ENCODE measurements around the gene FOXM1. TPM values are rescaled to one million over a fixed set of nuclear protein-coding genes. Genes with fewer than 3 reads are reported as not detected.
A peak's percentile ranks its signal among the peaks of the same experiment; 100 is the strongest.

The FOXM1 gene
- total RNA-seq, 1 experiment from 2014 or later: 200 TPM

GRCh38 chr12:2826036-2826435 is 50.9 kb downstream of the FOXM1 start:
- BruUV-seq (replicated peaks): no TSS peak
- H3K36me3 ChIP-seq (ENCODE audit: insufficient read depth, low read length, poor library complexity, severe bottlenecking): peaks cover 23% of the 10 kb centered on the region
- H3K4me1 ChIP-seq (ENCODE audit: insufficient read depth, low read length, poor library complexity, severe bottlenecking): no peaks in the 10 kb centered on the region
- TF ChIP-seq CTCF (conservative IDR thresholded peaks at IDR 0.05; ENCODE audit: low read depth, low read length): no peak
- no peak for TF ChIP-seq EZH2 (IDR thresholded peaks at IDR 0.05; ENCODE audit: borderline replicate concordance, low read depth, low read length, poor library complexity, severe bottlenecking)
- DNase-seq (ENCODE audit: low spot score): no peak
- no peaks in the 10 kb centered on the region for H3K9me3 ChIP-seq (ENCODE audit: low read depth, low read length, poor library complexity, severe bottlenecking)
- H3K27me3 ChIP-seq (replicated peaks; ENCODE audit: insufficient read depth, low read depth, low read length, poor library complexity): no peaks in the 10 kb centered on the region
- CTCF ChIA-PET: no interaction called here
- no peak overlapping the region for H3K4me3 ChIP-seq (ENCODE audit: low read depth, low read length, poor library complexity, severe bottlenecking)
- POLR2A ChIA-PET (ENCODE audit: low non-redundant PET): no interaction called here
- intact Hi-C loops (cut with micrococcal nuclease; ENCODE audit: unreplicated experiment): no loop called here
- H3K27ac ChIP-seq (ENCODE audit: low read depth, low read length, poor library complexity, severe bottlenecking): no peak overlapping the region

GRCh38 chr12:2825132-2825531 is 51.8 kb downstream of the FOXM1 start:
- H3K36me3 ChIP-seq (ENCODE audit: insufficient read depth, low read length, poor library complexity, severe bottlenecking): peaks cover 25% of the 10 kb centered on the region
- no peak overlapping the region for H3K27ac ChIP-seq (ENCODE audit: low read depth, low read length, poor library complexity, severe bottlenecking)
- H3K27me3 ChIP-seq (replicated peaks; ENCODE audit: insufficient read depth, low read depth, low read length, poor library complexity): no peaks in the 10 kb centered on the region
- DNase-seq (ENCODE audit: low spot score): no peak
- TF ChIP-seq EZH2 (IDR thresholded peaks at IDR 0.05; ENCODE audit: borderline replicate concordance, low read depth, low read length, poor library complexity, severe bottlenecking) (no peak), CTCF (conservative IDR thresholded peaks at IDR 0.05; ENCODE audit: low read depth, low read length) (no peak)
- ChIA-PET CTCF (interaction anchor here (0.5 kb wide), 1 partner anchor 60 kb away, joined by 9 read pairs; no protein-coding TSS in a partner anchor), POLR2A (ENCODE audit: low non-redundant PET) (no interaction called here)
- BruUV-seq (replicated peaks): TSS peak; percentile 14
- no peaks in the 10 kb centered on the region for H3K4me1 ChIP-seq (ENCODE audit: insufficient read depth, low read length, poor library complexity, severe bottlenecking)
- intact Hi-C loops (cut with micrococcal nuclease; ENCODE audit: unreplicated experiment): no loop called here
- H3K9me3 ChIP-seq (ENCODE audit: low read depth, low read length, poor library complexity, severe bottlenecking): no peaks in the 10 kb centered on the region
- no peak overlapping the region for H3K4me3 ChIP-seq (ENCODE audit: low read depth, low read length, poor library complexity, severe bottlenecking)

- DNase-seq (ENCODE audit: low spot score): no peak
- BruUV-seq (replicated peaks): no TSS peak
- Histone ChIP-seq H3K36me3 (ENCODE audit: insufficient read depth, low read length, poor library complexity, severe bottlenecking) (peaks cover 25% of the 10 kb centered on the region), H3K9me3 (ENCODE audit: low read depth, low read length, poor library complexity, severe bottlenecking) (no peaks in the 10 kb centered on the region), H3K27ac (ENCODE audit: low read depth, low read length, poor library complexity, severe bottlenecking) (no peak overlapping the region), H3K4me3 (ENCODE audit: low read depth, low read length, poor library complexity, severe bottlenecking) (no peak overlapping the region), H3K4me1 (ENCODE audit: insufficient read depth, low read length, poor library complexity, severe bottlenecking) (no peaks in the 10 kb centered on the region), H3K27me3 (replicated peaks; ENCODE audit: insufficient read depth, low read depth, low read length, poor library complexity) (no peaks in the 10 kb centered on the region)
- TF ChIP-seq CTCF (conservative IDR thresholded peaks at IDR 0.05; ENCODE audit: low read depth, low read length): no peak
- TF ChIP-seq EZH2 (IDR thresholded peaks at IDR 0.05; ENCODE audit: borderline replicate concordance, low read depth, low read length, poor library complexity, severe bottlenecking): no peak
- ChIA-PET CTCF (interaction anchor here (0.5 kb wide), 1 partner anchor 61 kb away, joined by 9 read pairs; no protein-coding TSS in a partner anchor), POLR2A (ENCODE audit: low non-redundant PET) (interaction anchor here (0.6 kb wide), 1 partner anchor 1188 kb away, joined by 3 read pairs; no protein-coding TSS in a partner anchor)
- intact Hi-C loops (cut with micrococcal nuclease; ENCODE audit: unreplicated experiment): no loop called here
These were observed 52.4 kb downstream of the FOXM1 start for GRCh38 chr12:2824541-2824940.

All from A673 (cell line).